Peyer's patch (tissue), 4 donors: Measurements from ENCODE around the gene C5orf34.

ENCODE experiments used
- CTCF ChIP-seq, 6 experiments: fragments of 450-650 bp in 4 of 6; fragments of 200-600 bp in 2 of 6; sonication (generic) in 1 of 6; IDR thresholded peaks; one replicate each; pipeline ENCODE4 v1.5.1; 2017 to 2019; ENCODE audit warnings: antibody characterized with exemption in 6 of 6, mild to moderate bottlenecking in 3 of 6, moderate library complexity in 1 of 6
- POLR2A ChIP-seq, 2 donors: fragments of 450-650 bp; IDR thresholded peaks; one replicate each; pipeline ENCODE4 v1.5.1; 2017; ENCODE audit warnings: antibody characterized with exemption in 2 of 2, mild to moderate bottlenecking in 2 of 2, moderate library complexity in 2 of 2

DNA sequence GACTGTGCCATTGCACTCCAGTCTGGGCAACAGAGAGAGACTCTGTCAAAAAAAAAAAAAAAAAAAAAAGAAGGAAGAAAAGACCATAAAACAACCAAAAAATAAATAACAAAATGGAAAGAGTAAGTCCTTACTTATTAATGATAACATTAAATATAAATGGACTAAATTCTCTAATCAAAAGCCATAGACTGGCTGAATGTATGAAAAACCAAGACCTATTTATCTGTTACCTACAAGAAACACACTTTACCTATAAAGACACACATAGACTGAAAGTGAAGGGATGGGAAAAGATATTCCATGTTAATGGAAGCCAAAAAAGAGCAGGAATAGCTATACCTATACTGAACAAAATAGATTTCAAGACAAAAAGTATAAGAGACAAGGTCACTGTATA, 47.8 kb downstream of the C5orf34 start:
- TF ChIP-seq POLR2A (IDR thresholded peaks at IDR 0.05) (no peak), CTCF (IDR thresholded peaks at IDR 0.05) (no peak)
